Subcutaneous abdominal adipose tissue (tissue), 5 donors: ENCODE data around the gene MT1B.
"Not testable (repeated sequence)": the region's sequence is repeated elsewhere in the genome, so short reads cannot be mapped to it uniquely, and the experiment has no call there.

Experiments used
- H3K27ac ChIP-seq: one replicate; pipeline ENCODE4 v1.7.0; 2013; ENCODE audit warnings: low read depth, mild to moderate bottlenecking, inconsistent platforms, low read length, moderate library complexity
- H3K27me3 ChIP-seq, 5 donors: one replicate each; pipeline ENCODE4 v1.7.0; 2013; ENCODE audit warnings: low read length in 5 of 5, inconsistent platforms in 1 of 5; ENCODE audit not compliant: control insufficient read depth in 5 of 5, insufficient read depth in 4 of 5
- H3K36me3 ChIP-seq, 5 donors: one replicate each; pipeline ENCODE4 v1.7.0; 2013; ENCODE audit warnings: low read length in 5 of 5; ENCODE audit not compliant: control insufficient read depth in 5 of 5, insufficient read depth in 5 of 5
- H3K4me1 ChIP-seq, 5 donors: one replicate each; pipeline ENCODE4 v1.7.0; 2013; ENCODE audit warnings: low read length in 5 of 5, mild to moderate bottlenecking in 3 of 5, moderate library complexity in 1 of 5; ENCODE audit not compliant: control insufficient read depth in 5 of 5, insufficient read depth in 5 of 5
- H3K4me3 ChIP-seq, 5 donors: one replicate each; pipeline ENCODE4 v1.7.0; 2013; ENCODE audit warnings: low read length in 5 of 5, low read depth in 1 of 5
- H3K9ac ChIP-seq, 5 donors: one replicate each; pipeline ENCODE4 v1.7.0; 2013; ENCODE audit warnings: low read length in 5 of 5, mild to moderate bottlenecking in 4 of 5, moderate library complexity in 3 of 5
- H3K9me3 ChIP-seq, 5 donors: one replicate each; pipeline ENCODE4 v1.7.0; 2013; ENCODE audit warnings: low read length in 5 of 5; ENCODE audit not compliant: control insufficient read depth in 5 of 5
- donor health status: healthy.
- donor health status: healthy.
- donor health status: healthy.
- donor health status: healthy.
- donor health status: healthy.

The MT1B gene

GRCh38 chr16:56664506-56664905 is 12.8 kb downstream of the MT1B start:
- Histone ChIP-seq H3K27ac (no peak overlapping the region), H3K27me3 (peaks cover 4 to 30% (median 26%) of the 10 kb centered on the region in 5 donors), H3K4me1 (peaks cover 0 to 17% (median 11%) of the 10 kb centered on the region in 5 donors), H3K9ac (no peak overlapping the region), H3K4me3 (no peak overlapping the region), H3K9me3 (no peaks in the 10 kb centered on the region), H3K36me3 (no peaks in the 10 kb centered on the region)

GRCh38 chr16:56665286-56666261 is 13.9 kb downstream of the MT1B start:
- H3K4me1 ChIP-seq, result peaks cover 0 to 24% (median 17%) of the 10 kb centered on the region in 5 donors
- H3K9ac ChIP-seq, H3K27ac ChIP-seq, H3K9me3 ChIP-seq, H3K4me3 ChIP-seq, H3K36me3 ChIP-seq: not testable (repeated sequence)
- peaks cover 4 to 39% (median 26%) of the 10 kb centered on the region in 5 donors for H3K27me3 ChIP-seq

- no peaks in the 10 kb centered on the region for H3K9me3 ChIP-seq
- H3K4me1 ChIP-seq, result peaks cover 0 to 21% (median 17%) of the 10 kb centered on the region in 5 donors
- no peaks in the 10 kb centered on the region for H3K36me3 ChIP-seq
- H3K27ac ChIP-seq, result no peak within 1 kb of the TSS
- no peak within 1 kb of the TSS for H3K9ac ChIP-seq
- peaks cover 1 to 34% (median 22%) of the 10 kb centered on the region in 5 donors for H3K27me3 ChIP-seq
- peak within 1 kb of the TSS in 4 of 5 donors; percentile 17 to 41 (median 26) for H3K4me3 ChIP-seq
Observed at GRCh38 chr16:56667581-56668571, 16.2 kb downstream of the MT1B start, which contains the start of gene MT1G. TSS of gene MT1G (minus strand) at chr16:56668065. CDS start at chr16:56667993, 72 bp downstream.

- Histone ChIP-seq H3K4me1 (peaks cover 0 to 21% (median 17%) of the 10 kb centered on the region in 5 donors), H3K27ac (no peak within 1 kb of the TSS), H3K36me3 (no peaks in the 10 kb centered on the region), H3K9ac (no peak within 1 kb of the TSS), H3K4me3 (no peak within 1 kb of the TSS), H3K9me3 (no peaks in the 10 kb centered on the region), H3K27me3 (peaks cover 0 to 28% (median 19%) of the 10 kb centered on the region in 5 donors)
Observed at GRCh38 chr16:56669005-56669839, 17.5 kb downstream of the MT1B start, which contains the start of gene MT1H. TSS of gene MT1H (plus strand) at chr16:56669814. CDS start at chr16:56669885, 71 bp downstream.

- Histone ChIP-seq H3K27ac (no peak overlapping the region), H3K4me1 (peaks cover 0 to 21% (median 17%) of the 10 kb centered on the region in 5 donors), H3K9me3 (no peaks in the 10 kb centered on the region), H3K4me3 (no peak overlapping the region), H3K27me3 (peaks cover 0 to 28% (median 15%) of the 10 kb centered on the region in 5 donors), H3K36me3 (no peaks in the 10 kb centered on the region), H3K9ac (no peak overlapping the region)
Observed at GRCh38 chr16:56669840-56670619, 18.3 kb downstream of the MT1B start.

GRCh38 chr16:56670620-56670934 is 18.9 kb downstream of the MT1B start:
- Histone ChIP-seq H3K27me3 (peaks cover 0 to 32% (median 15%) of the 10 kb centered on the region in 5 donors), H3K9ac (no peak overlapping the region), H3K4me1 (peaks cover 0 to 21% (median 17%) of the 10 kb centered on the region in 5 donors), H3K36me3 (no peaks in the 10 kb centered on the region), H3K27ac (no peak overlapping the region), H3K9me3 (no peaks in the 10 kb centered on the region), H3K4me3 (no peak overlapping the region)

GRCh38 chr16:56671691-56672090 is 20.0 kb downstream of the MT1B start:
- H3K36me3 ChIP-seq, H3K9ac ChIP-seq, H3K27ac ChIP-seq, H3K4me3 ChIP-seq, H3K9me3 ChIP-seq: not testable (repeated sequence)
- Histone ChIP-seq H3K4me1 (peaks cover 0 to 25% (median 17%) of the 10 kb centered on the region in 5 donors), H3K27me3 (peaks cover 0 to 36% (median 15%) of the 10 kb centered on the region in 5 donors)

- H3K27ac ChIP-seq, H3K36me3 ChIP-seq, H3K9ac ChIP-seq, H3K9me3 ChIP-seq, H3K4me3 ChIP-seq: not testable (repeated sequence)
- peaks cover 0 to 39% (median 15%) of the 10 kb centered on the region in 5 donors for H3K27me3 ChIP-seq
- peaks cover 0 to 25% (median 17%) of the 10 kb centered on the region in 5 donors for H3K4me1 ChIP-seq
Observed at GRCh38 chr16:56672171-56672570, 20.5 kb downstream of the MT1B start.
